NCI-H1417 (cell line): ENCODE results near the gene KCNH6.

ENCODE experiments used
- DNase-seq, 3 experiments: peaks; one replicate each; lab custom pipeline; 2025; lab: John Stamatoyannopoulos, UW

The KCNH6 gene

GRCh38 chr17:63534816-63535455 is 11.8 kb downstream of the KCNH6 start:
- no peak for DNase-seq

GRCh38 chr17:63535640-63536039 is 12.5 kb downstream of the KCNH6 start:
- no peak for DNase-seq

GRCh38 chr17:63537001-63537400 is 13.8 kb downstream of the KCNH6 start:
- no peak for DNase-seq

DNA sequence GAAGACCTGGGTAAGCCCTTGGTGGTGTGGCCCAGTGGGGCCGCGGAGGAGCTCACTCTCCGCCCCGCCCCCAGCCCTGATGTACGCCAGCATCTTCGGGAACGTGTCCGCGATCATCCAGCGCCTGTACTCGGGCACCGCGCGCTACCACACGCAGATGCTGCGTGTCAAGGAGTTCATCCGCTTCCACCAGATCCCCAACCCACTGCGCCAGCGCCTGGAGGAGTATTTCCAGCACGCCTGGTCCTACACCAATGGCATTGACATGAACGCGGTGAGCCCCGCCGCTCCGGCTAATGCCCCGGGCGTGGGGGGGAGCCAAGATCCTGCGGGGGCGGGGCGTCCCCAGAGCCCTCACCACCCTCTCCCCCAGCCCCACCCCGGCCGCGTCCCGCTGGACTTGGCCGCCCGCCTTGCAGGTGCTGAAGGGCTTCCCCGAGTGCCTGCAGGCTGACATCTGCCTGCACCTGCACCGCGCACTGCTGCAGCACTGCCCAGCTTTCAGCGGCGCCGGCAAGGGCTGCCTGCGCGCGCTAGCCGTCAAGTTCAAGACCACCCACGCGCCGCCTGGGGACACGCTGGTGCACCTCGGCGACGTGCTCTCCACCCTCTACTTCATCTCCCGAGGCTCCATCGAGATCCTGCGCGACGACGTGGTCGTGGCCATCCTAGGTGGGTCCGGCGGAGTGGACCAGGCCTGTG is 15.0 kb downstream of the KCNH6 start:
- peak; percentile 37 to 77 (median 66) for DNase-seq

DNA sequence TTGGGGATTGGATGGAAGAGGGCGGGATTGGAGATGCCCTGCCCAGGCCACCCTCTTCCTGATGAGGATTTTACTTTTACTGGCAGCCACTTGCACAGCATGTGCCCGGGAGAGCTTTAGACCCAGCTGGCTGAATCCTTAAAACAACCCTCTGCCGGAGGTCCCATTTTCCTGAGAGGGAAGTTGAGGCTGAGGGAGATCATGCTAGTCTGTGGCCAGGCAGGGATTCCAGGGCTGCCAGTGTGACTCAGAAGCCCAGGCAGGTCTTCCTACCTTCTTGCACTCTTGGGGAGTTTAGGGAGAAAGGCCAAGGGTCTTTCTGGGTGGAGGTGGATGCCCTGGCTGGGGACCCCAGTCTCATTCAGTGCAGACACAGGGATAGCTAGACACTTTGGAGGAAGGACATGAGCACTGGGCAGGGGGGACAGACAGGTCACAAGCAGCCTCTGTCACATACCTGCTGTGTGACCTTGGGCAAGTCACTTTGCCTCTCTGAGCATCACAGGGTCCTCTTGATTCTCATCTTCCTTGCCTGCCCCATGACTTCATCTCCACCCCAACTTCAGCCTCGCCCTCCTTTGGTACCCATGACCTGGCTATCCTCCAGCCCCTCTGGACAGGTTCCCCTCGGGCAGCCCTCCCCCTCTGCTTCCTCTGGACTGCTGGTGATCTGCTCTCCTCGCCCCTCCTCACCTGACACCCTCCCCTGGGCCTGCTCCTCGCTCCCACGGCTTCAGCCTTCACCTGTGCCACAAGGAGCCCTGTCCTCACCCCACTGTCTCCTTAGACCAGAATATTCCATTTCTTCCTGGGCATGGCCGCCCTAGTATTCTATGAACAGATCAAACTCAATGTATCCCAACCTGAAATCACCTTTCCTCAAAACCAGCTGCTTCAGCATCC is 15.8 kb downstream of the KCNH6 start:
- DNase-seq = no peak

- DNase-seq = no peak
These were observed 17.4 kb downstream of the KCNH6 start for GRCh38 chr17:63540590-63540989.

GRCh38 chr17:63542218-63542545 is 19.0 kb downstream of the KCNH6 start:
- DNase-seq = no peak

DNA sequence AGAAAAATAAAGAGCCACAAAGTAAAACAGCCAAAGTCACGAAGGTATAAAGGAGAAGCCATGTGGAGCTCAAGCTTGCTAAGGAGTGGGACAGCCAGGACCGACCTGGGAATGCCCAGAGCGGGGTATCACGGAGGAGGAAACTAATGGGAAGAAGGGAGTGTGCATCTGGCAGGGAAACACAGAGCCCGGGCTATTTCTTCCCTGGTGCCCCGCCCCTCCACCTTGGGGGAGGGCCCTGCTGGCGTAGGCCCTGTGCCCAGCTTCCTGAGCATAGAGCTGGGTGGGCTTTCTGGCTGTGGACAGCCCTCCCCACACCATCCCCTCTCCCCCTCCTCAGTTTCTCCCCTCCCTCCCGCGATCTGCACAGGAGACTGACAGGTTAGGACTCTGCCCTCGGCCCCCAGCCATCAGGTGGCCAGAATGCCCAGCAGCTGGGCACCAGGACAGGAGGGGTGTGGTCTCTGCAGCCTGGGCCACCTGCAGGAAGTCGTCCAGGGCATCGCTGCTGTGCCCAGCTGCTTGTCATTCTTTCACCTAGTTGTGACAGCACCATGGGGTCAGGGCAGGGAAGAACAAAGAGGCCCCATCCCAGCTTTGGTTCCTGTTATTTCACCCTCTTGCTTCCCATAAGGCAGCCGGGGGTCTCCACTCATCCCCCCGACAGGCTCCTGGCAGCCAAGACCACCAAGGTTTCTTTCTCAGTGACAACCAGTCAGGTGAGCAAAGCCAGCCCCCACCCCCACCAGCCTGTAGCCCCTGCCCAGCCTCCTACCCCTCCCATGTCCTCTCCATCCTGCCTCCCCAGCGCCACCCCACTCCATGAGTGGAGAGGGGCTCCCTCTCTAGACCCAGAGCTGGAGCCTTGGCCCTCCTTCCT is 20.0 kb downstream of the KCNH6 start:
- peak in 2 of 3 experiments; percentile 38 to 58 for DNase-seq

DNA sequence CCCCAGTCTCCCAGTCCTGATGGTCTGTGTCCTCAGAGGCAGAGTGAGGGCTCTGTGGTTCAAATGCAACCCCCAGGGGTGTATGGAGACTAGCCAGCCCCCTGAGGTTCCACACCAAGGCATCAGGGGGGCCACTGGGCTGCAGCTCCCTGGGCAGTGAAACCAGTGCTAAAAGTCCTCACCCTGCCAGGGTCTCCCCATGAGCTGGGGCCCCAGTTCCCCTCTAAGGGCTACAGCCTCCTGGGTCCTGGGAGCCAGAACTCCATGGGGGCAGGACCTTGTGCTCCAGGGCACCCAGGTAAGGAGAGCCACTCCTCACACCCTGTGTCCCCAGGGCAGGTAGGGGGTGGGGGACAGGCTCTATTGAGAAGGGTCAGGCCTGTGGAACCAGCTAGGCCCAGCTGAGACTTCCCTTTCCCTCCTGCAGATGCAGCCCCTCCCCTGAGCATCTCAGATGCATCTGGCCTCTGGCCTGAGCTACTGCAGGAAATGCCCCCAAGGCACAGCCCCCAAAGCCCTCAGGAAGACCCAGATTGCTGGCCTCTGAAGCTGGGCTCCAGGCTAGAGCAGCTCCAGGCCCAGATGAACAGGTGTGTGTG is 20.8 kb downstream of the KCNH6 start:
- no peak for DNase-seq

GRCh38 chr17:63544467-63545301 is 21.5 kb downstream of the KCNH6 start:
- DNase-seq = no peak

GRCh38 chr17:63546308-63547082 is 23.3 kb downstream of the KCNH6 start:
- DNase-seq = no peak

DNA sequence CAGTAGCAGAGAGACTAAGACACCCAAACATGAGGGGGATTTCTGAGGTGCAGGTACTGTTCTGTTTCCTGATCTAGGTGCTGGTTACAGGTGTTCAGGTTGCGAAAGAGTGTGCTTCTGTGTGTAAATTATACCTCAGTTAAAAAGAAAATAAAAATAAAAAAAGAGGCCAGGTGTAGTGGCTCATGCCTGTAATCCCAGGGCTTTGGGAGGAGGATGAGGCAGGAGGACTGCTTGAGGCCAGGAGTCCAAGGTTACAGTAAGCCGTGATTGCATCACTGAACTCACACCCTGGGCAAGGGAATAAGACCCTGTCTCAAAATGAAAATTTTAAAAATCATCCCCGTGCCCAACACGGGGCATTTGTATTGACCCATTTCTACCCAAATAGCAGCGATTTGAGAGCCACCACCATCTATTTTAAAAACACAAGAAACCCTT is 23.9 kb downstream of the KCNH6 start:
- DNase-seq = no peak

DNA sequence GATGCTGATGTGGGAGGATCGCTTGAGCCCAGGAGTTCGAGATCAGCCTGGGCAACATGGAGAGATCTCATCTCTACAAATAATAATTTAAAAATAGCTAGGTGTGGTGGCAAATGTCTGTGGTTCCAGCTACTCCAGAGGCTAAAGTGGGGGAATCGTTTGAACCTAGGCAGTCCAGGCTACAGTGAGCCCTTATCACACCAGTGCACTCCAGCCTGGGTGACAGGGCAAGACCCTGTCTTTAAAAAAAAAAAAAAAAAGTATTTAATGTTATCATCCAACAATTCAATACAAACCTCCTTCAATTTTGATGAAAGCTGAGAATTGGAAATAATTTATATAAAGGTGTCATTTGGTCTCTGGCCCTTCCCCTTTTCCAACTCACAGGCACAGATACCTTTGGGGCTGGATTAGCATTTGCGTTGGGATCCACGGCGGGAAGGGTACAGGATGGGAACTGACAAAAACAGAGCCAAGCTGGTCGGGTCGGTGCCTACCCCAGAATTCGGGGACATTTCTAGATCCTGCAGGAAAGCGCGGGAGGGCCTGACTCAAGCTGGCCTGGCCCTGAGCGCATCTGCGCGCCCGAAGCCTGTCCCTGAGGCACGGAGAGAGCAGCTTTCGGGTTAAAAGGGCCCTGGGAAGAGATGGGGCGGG is 26.3 kb downstream of the KCNH6 start:
- DNase-seq = no peak

GRCh38 chr17:63549946-63550816 is 27.0 kb downstream of the KCNH6 start, which contains the start of gene DCAF7:
Gene DCAF7, plus strand, starts transcription at chr17:63550477. Its CDS starts 201 bp downstream, at chr17:63550678.
- peak; percentile 98 to 100 (median 99) for DNase-seq

GRCh38 chr17:63550817-63551639 is 27.9 kb downstream of the KCNH6 start:
- DNase-seq = peak; percentile 31 to 68 (median 66)

GRCh38 chr17:63552211-63552610 is 29.1 kb downstream of the KCNH6 start:
- DNase-seq = no peak
